Measurements from ENCODE around the gene KLHL22. TPM values are rescaled to one million over a fixed set of nuclear protein-coding genes. Genes with fewer than 3 reads are reported as not detected.

The KLHL22 gene
- total and polyA plus RNA-seq, 4 donors, result 5.3 to 29.9 (median 20.4) TPM

DNA sequence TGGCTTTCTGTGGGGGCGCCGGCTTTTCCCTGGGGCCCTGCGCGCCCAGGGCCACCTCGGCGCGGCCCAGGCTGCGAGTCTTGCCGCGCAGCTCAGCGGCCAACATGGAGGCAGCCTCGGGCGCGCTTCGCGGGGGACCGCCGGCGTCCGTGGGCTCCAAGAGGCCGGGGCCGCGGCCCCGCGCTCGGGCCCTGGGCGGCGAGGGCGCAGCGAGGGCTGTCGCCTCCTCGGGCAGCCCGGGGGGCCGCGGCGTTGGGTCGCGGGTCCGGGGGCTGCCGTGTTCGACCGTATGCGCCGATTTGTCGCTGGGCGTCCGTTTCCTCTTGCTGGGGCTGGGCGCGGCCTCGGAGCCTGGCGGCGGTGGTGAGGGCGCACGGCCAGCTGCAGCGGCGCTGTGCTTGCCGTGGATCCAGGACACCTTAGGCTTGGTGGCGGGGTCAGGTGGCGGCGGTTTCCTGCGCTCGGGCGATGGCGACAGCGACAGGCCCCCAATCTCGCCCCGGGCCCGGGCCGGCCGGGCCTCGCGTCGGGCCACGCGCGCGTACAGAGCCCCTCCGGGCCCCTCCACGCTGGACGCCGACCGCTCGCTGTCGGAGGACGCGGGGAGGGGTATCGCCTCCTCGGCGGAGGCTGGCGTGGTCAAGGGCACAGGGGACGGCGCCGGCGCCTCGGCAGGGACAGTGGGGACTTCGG lies 69.9 kb downstream of the KLHL22 start:
- intact Hi-C loops (cut with DNase I), result no loop called here
- Histone ChIP-seq H3K9me3 (ENCODE audit: control insufficient read depth, low read length) (no peaks in the 10 kb centered on the region), H3K36me3 (ENCODE audit: control insufficient read depth in 1 of 2, insufficient read depth in 2 of 2, low read length in 1 of 2) (peaks cover 0 to 2% of the 10 kb centered on the region in 2 donors), H3K4me1 (ENCODE audit: control insufficient read depth in 1 of 2, insufficient read depth in 2 of 2, low read length in 2 of 2) (no peaks in the 10 kb centered on the region), H3K4me3 (ENCODE audit: low read length in 2 of 2) (no peak overlapping the region), H3K27me3 (ENCODE audit: control insufficient read depth in 1 of 2, insufficient read depth in 2 of 2, low read length in 1 of 2) (no peaks in the 10 kb centered on the region), H3K27ac (ENCODE audit: low read depth in 1 of 2, low read length in 2 of 2) (no peak overlapping the region)
- 81 to 82% methylated on average over 66 to 96 of the region's 96 CpGs for whole genome bisulfite sequencing, 2 donors
- DNase-seq (peak; percentile 46 to 71), ATAC-seq (ENCODE audit: low FRiP score) (no peak)

DNA sequence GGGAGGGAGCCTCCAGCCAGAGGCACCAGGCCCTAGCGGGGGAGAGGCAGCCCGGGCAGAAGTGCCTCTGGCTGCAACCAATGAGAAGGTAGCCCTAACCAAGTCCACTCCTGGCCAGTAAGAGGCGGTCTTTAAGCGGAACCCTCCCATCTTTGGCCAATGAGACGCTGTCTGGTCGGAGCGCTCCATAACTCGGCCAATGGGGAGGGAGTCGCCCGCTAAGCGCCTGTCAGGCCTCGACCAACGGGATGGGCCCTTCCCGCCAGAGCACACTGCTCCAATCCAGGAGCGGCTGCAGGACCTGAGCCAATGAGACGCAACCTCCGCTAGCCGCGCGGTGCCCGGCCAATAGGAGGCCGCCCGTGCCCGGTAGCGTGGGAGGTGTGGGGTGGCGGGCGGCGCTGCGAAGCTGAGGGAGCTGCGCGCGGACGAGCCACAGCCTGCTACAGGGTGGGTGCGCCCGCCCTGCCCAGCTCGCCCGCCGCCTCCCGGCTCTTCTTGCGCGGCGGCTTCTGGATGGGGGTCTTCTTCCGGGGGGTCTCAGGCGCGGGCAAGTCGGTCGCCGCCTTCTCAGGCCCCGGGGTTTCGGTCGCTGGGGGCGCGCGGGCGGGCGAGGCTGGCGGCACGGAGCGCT lies 70.5 kb downstream of the KLHL22 start:
- intact Hi-C loops (cut with DNase I), result no loop called here
- H3K9me3 ChIP-seq (ENCODE audit: control insufficient read depth, low read length), result no peaks in the 10 kb centered on the region
- no peaks in the 10 kb centered on the region for H3K27me3 ChIP-seq (ENCODE audit: control insufficient read depth in 1 of 2, insufficient read depth in 2 of 2, low read length in 1 of 2)
- no peak overlapping the region for H3K27ac ChIP-seq (ENCODE audit: low read depth in 1 of 2, low read length in 2 of 2)
- H3K4me3 ChIP-seq (ENCODE audit: low read length in 2 of 2), result no peak overlapping the region
- peaks cover 0 to 2% of the 10 kb centered on the region in 2 donors for H3K36me3 ChIP-seq (ENCODE audit: control insufficient read depth in 1 of 2, insufficient read depth in 2 of 2, low read length in 1 of 2)
- DNase-seq (peak in 1 of 2 donors; percentile 52), ATAC-seq (ENCODE audit: low FRiP score) (no peak)
- H3K4me1 ChIP-seq (ENCODE audit: control insufficient read depth in 1 of 2, insufficient read depth in 2 of 2, low read length in 2 of 2), result no peaks in the 10 kb centered on the region
- 86 to 87% methylated on average over 58 to 59 of the region's 59 CpGs for WGBS, 2 donors

DNA sequence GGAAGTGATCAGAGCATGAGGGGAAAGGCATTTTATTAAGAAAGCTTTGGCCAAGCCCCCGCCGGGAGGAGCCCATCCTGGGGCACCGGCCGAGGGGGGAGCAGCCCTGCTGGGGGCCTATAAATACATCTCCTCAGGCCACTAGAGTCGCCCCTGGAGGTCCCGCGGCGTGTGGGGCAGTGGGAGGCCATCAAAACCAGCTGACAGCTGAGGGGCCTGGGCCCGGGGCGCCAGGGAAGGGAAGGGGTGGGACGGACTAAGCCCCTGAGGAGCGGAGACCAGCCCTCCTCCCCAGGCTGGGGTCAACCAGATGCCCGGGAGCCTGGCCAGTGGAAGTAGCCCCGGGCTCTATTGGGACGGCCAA lies 71.0 kb downstream of the KLHL22 start:
- 71 to 79% methylated on average over 15 of the region's 15 CpGs for WGBS, 2 donors
- DNase-seq, result no peak
- Histone ChIP-seq H3K9me3 (ENCODE audit: control insufficient read depth, low read length) (no peaks in the 10 kb centered on the region), H3K36me3 (ENCODE audit: control insufficient read depth in 1 of 2, insufficient read depth in 2 of 2, low read length in 1 of 2) (peaks cover 0 to 2% of the 10 kb centered on the region in 2 donors), H3K27ac (ENCODE audit: low read depth in 1 of 2, low read length in 2 of 2) (no peak overlapping the region), H3K4me3 (ENCODE audit: low read length in 2 of 2) (no peak overlapping the region), H3K4me1 (ENCODE audit: control insufficient read depth in 1 of 2, insufficient read depth in 2 of 2, low read length in 2 of 2) (no peaks in the 10 kb centered on the region), H3K27me3 (ENCODE audit: control insufficient read depth in 1 of 2, insufficient read depth in 2 of 2, low read length in 1 of 2) (no peaks in the 10 kb centered on the region)
- intact Hi-C loops (cut with DNase I), result no loop called here
- ATAC-seq (ENCODE audit: low FRiP score), result no peak

DNA sequence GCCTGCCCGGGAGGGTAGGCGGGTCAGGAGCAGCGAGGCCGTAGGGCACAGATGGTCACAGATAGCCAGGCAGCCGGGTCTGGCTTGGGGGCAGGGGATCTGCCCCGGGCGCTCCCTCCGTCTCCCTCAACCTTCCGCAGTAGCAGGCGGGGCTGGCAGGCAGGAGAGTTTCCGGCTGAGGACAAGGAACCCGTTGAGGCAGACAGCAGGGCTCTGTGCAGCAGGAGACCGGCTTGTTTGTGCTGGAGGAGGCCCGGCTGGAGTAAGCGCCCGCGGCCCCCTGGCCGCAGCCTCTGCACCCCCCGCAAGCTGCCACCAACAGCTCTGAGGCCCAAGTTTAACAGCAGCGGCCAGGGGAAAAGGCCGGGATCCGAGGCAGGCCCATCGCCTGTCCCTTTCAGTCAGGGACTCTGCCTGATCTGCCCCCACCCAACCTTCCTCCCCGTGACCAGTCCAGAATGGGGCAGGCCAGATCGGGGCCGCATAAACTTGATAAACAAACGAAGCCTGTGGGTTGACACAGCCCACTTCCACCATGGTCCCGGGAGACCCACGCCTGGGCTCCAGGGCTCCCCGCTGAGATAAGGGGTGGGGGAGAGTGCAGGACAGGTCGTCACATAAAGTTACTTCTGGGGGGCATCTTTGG lies 71.6 kb downstream of the KLHL22 start:
- Histone ChIP-seq H3K9me3 (ENCODE audit: control insufficient read depth, low read length) (no peaks in the 10 kb centered on the region), H3K4me1 (ENCODE audit: control insufficient read depth in 1 of 2, insufficient read depth in 2 of 2, low read length in 2 of 2) (no peaks in the 10 kb centered on the region), H3K36me3 (ENCODE audit: control insufficient read depth in 1 of 2, insufficient read depth in 2 of 2, low read length in 1 of 2) (peaks cover 0 to 2% of the 10 kb centered on the region in 2 donors), H3K27me3 (ENCODE audit: control insufficient read depth in 1 of 2, insufficient read depth in 2 of 2, low read length in 1 of 2) (no peaks in the 10 kb centered on the region), H3K27ac (ENCODE audit: low read depth in 1 of 2, low read length in 2 of 2) (no peak overlapping the region), H3K4me3 (ENCODE audit: low read length in 2 of 2) (no peak overlapping the region)
- DNase-seq, result peak; percentile 45 to 70
- no peak for ATAC-seq (ENCODE audit: low FRiP score)
- WGBS, 2 donors, result 47 to 56% methylated on average over 30 to 31 of the region's 31 CpGs
- intact Hi-C loops (cut with DNase I), result loop anchor here in 1 of 2 donors (2.0 kb wide), 1 partner anchor 13 kb away; the partner anchor contains the start of gene SCARF2

DNA sequence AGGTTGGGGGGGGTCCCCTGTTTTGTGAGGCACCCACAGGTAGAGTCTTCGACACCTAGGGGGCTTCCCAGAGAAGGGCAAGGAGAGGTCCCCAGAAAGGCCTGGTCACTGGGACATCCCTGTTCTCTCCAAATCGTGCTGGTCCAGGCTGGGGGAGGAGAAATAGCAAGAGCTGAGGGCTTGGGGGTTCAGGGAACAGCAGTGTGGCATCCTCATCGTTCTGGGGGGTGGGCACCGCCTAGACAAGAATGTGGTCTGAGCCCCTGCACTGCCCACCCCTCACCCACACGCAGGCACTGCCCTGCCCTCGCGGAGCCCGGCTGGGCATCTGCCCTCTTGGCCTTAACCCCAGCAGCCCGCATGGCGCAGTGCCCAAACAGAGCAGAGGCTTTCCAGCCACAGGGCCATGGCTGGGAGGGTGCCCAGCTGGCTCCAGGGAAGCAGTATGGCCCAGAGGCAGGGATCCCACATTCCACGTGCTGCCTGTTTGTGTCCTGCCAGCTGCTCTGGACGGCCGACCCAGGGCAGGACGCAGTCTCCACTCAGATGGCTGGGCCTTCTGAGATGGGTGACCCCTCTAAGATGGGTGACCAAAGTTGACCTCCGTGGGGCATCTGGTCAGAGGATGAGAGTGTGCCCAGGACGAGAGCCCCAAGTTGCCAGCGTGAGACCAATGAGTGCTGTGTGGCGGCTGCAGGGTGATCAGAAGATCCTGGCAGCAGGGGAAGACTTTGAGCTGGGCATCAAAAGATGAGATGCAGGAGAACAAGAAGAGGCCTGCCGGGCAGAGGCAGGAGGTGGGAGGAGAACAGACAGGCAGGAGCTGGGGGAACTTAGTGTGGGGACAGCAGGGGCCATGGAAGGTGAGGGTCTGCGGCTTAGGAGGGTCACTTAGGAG lies 72.3 kb downstream of the KLHL22 start:
- no peak overlapping the region for H3K4me3 ChIP-seq (ENCODE audit: low read length in 2 of 2)
- DNase-seq, result peak; percentile 81 to 91
- peak; percentile 75 for ATAC-seq (ENCODE audit: low FRiP score)
- no peaks in the 10 kb centered on the region for H3K4me1 ChIP-seq (ENCODE audit: control insufficient read depth in 1 of 2, insufficient read depth in 2 of 2, low read length in 2 of 2)
- intact Hi-C loops (cut with DNase I), result loop anchor here in 1 of 2 donors (2.0 kb wide), 1 partner anchor 14 kb away; the partner anchor contains the start of gene SCARF2
- H3K36me3 ChIP-seq (ENCODE audit: control insufficient read depth in 1 of 2, insufficient read depth in 2 of 2, low read length in 1 of 2), result peaks cover 0 to 2% of the 10 kb centered on the region in 2 donors
- no peaks in the 10 kb centered on the region for H3K9me3 ChIP-seq (ENCODE audit: control insufficient read depth, low read length)
- H3K27ac ChIP-seq (ENCODE audit: low read depth in 1 of 2, low read length in 2 of 2), result no peak overlapping the region
- no peaks in the 10 kb centered on the region for H3K27me3 ChIP-seq (ENCODE audit: control insufficient read depth in 1 of 2, insufficient read depth in 2 of 2, low read length in 1 of 2)
- 13 to 14% methylated on average over 20 of the region's 20 CpGs for WGBS, 2 donors

DNA sequence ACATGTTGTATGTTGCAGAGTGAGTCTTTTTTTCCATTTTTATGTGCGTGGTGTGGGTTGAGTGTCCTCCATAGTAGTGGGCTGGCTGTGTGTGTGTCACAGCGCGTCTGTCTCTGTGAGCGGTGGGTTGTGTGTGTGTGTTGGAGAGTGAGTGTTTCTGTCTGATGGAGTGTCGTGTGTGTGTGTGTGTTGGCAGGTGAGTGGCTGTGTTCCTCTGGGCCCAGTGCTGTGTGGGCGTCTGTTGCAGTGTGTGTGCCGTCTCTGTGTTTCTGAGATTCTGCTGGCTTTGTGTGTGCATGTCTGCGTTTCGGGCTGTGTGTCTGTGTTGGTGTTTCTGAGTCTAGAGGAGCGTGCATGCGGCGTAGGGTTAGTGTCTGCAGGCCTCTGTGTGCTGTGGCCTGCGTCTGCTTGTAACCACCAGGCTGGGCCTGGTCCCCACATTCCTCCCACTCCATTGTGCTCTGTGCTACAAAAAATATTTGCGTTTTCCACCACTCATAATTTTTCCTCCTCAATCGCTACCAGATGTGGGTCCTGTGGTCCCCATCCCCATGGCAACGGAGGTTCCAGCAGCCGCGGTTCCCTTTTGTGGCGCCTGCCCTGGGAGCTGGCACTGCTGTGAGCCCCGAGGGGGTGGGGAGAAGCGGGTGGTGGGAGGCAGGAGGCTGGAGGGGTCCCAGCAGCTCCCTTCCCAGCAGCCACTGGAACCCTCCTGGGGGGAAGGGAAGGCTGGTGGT lies 73.2 kb downstream of the KLHL22 start:
- ATAC-seq (ENCODE audit: low FRiP score) (no peak), DNase-seq (peak; percentile 51 to 73)
- Histone ChIP-seq H3K9me3 (ENCODE audit: control insufficient read depth, low read length) (no peaks in the 10 kb centered on the region), H3K4me1 (ENCODE audit: control insufficient read depth in 1 of 2, insufficient read depth in 2 of 2, low read length in 2 of 2) (no peaks in the 10 kb centered on the region), H3K36me3 (ENCODE audit: control insufficient read depth in 1 of 2, insufficient read depth in 2 of 2, low read length in 1 of 2) (peaks cover 0 to 2% of the 10 kb centered on the region in 2 donors), H3K27ac (ENCODE audit: low read depth in 1 of 2, low read length in 2 of 2) (no peak overlapping the region), H3K27me3 (ENCODE audit: control insufficient read depth in 1 of 2, insufficient read depth in 2 of 2, low read length in 1 of 2) (no peaks in the 10 kb centered on the region), H3K4me3 (ENCODE audit: low read length in 2 of 2) (no peak overlapping the region)
- intact Hi-C loops (cut with DNase I), result loop anchor here in 1 of 2 donors (2.0 kb wide), 1 partner anchor 14 kb away; the partner anchor contains the start of gene SCARF2
- 14 to 18% methylated on average over 21 of the region's 21 CpGs for WGBS, 2 donors

DNA sequence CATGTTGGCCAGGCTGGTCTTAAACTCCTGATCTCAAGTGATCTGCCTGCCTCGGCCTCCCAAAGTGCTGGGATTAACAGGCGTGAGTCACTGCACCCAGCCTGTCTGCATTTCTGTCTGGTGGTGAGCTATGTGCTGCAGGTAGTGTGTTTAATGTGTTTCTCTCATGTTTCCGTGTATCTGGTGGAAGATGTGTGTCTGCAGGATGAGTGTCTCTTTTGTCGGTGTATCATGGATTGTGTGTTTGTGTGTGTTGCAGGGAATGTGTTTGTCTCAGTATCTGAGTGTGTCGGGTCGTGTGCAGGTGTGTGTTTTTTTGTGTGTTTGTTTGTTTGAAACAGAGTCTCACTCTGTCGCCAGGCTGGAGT lies 74.1 kb downstream of the KLHL22 start:
- no peaks in the 10 kb centered on the region for H3K4me1 ChIP-seq (ENCODE audit: control insufficient read depth in 1 of 2, insufficient read depth in 2 of 2, low read length in 2 of 2)
- intact Hi-C loops (cut with DNase I), result no loop called here
- no peaks in the 10 kb centered on the region for H3K27me3 ChIP-seq (ENCODE audit: control insufficient read depth in 1 of 2, insufficient read depth in 2 of 2, low read length in 1 of 2)
- H3K9me3 ChIP-seq (ENCODE audit: control insufficient read depth, low read length), result no peaks in the 10 kb centered on the region
- WGBS, 2 donors, result 92 to 93% methylated on average over 7 of the region's 7 CpGs
- no peak for ATAC-seq (ENCODE audit: low FRiP score)
- peak; percentile 9 to 35 for DNase-seq
- H3K27ac ChIP-seq (ENCODE audit: low read depth in 1 of 2, low read length in 2 of 2), result no peak overlapping the region
- no peaks in the 10 kb centered on the region for H3K36me3 ChIP-seq (ENCODE audit: control insufficient read depth in 1 of 2, insufficient read depth in 2 of 2, low read length in 1 of 2)
- H3K4me3 ChIP-seq (ENCODE audit: low read length in 2 of 2), result no peak overlapping the region

All from aorta (tissue), 5 donors.